HepG2 (cell line): ENCODE data around the gene AGAP1. TPM values are rescaled to one million over a fixed set of nuclear protein-coding genes. Genes with fewer than 3 reads are reported as not detected.

Source experiments
- ATF7-NPFF ChIP-seq: sonication (generic); formaldehyde crosslinking; IDR thresholded peaks from 2 replicates; pipeline ENCODE4 v1.8.1; 2023; ENCODE audit warnings: mild to moderate bottlenecking, low read depth, missing genetic modification reagents, moderate library complexity
- BCLAF1 ChIP-seq: fragments of 450-650 bp; IDR thresholded peaks from 2 replicates; pipeline ENCODE4 v1.6.1; 2017; ENCODE audit warnings: mild to moderate bottlenecking
- EED ChIP-seq: sonication (generic); formaldehyde crosslinking; IDR thresholded peaks from 2 replicates; pipeline ENCODE4 v1.5.0; 2020; ENCODE audit warnings: mild to moderate bottlenecking, missing genetic modification reagents
- EZH2 ChIP-seq: conservative IDR thresholded peaks from 2 replicates; pipeline ENCODE4 v1.6.1; 2012; ENCODE audit warnings: mild to moderate bottlenecking, low read depth, low read length, moderate library complexity
- HDAC6 ChIP-seq: fragments of 200-600 bp; sonication (generic); IDR thresholded peaks from 2 replicates; pipeline ENCODE4 v1.7.0; 2017; ENCODE audit warnings: mild to moderate bottlenecking, antibody characterized with exemption, low read length, low read depth
- HIC2 ChIP-seq: sonication (generic); formaldehyde crosslinking; IDR thresholded peaks from 2 replicates; pipeline ENCODE4 v1.9.0; 2022; ENCODE audit warnings: low read depth, missing genetic modification reagents
- JUN ChIP-seq: sonication (generic); formaldehyde crosslinking; IDR thresholded peaks from 2 replicates; pipeline ENCODE4 v1.4.0; 2020; ENCODE audit warnings: mild to moderate bottlenecking, missing genetic modification reagents
- KAT7 ChIP-seq: IDR thresholded peaks from 2 replicates; pipeline ENCODE4 v1.6.1; 2018; ENCODE audit warnings: borderline replicate concordance, missing compliant biosample characterization
- KLF13 ChIP-seq: sonication (generic); formaldehyde crosslinking; IDR thresholded peaks from 2 replicates; pipeline ENCODE4 v1.4.0; 2020; ENCODE audit warnings: mild to moderate bottlenecking, missing genetic modification reagents
- MXD4 ChIP-seq: IDR thresholded peaks from 2 replicates; pipeline ENCODE4 v1.6.1; 2016; ENCODE audit warnings: mild to moderate bottlenecking, missing biosample characterization, missing genetic modification reagents
- PITX1 ChIP-seq: sonication (generic); formaldehyde crosslinking; IDR thresholded peaks from 2 replicates; pipeline ENCODE4 v1.5.1; 2020; ENCODE audit warnings: mild to moderate bottlenecking, missing genetic modification reagents
- RARG ChIP-seq: sonication (generic); formaldehyde crosslinking; IDR thresholded peaks from 2 replicates; pipeline ENCODE4 v1.4.0; 2020; ENCODE audit warnings: low read depth, mild to moderate bottlenecking, missing genetic modification reagents
- TGIF2 ChIP-seq: IDR thresholded peaks from 2 replicates; pipeline ENCODE4 v1.6.1; 2016; ENCODE audit warnings: control low read depth, missing compliant biosample characterization
- ZBTB2 ChIP-seq: sonication (generic); formaldehyde crosslinking; IDR thresholded peaks from 2 replicates; pipeline ENCODE4 v1.8.0; 2022; ENCODE audit warnings: low read depth, missing genetic modification reagents
- ZFX ChIP-seq: sonication (generic); formaldehyde crosslinking; IDR thresholded peaks from 2 replicates; pipeline ENCODE4 v1.4.0; 2020; ENCODE audit warnings: mild to moderate bottlenecking, low read depth, missing genetic modification reagents, moderate library complexity
- ZNF253 ChIP-seq: sonication (generic); formaldehyde crosslinking; IDR thresholded peaks from 2 replicates; pipeline ENCODE4 v1.8.0; 2022; ENCODE audit warnings: mild to moderate bottlenecking, missing genetic modification reagents, borderline replicate concordance
- ZNF510 ChIP-seq: sonication (generic); formaldehyde crosslinking; IDR thresholded peaks from 2 replicates; pipeline ENCODE4 v1.4.0; 2020; ENCODE audit warnings: low read depth, mild to moderate bottlenecking, missing genetic modification reagents
- ZNF567 ChIP-seq: sonication (generic); formaldehyde crosslinking; IDR thresholded peaks from 2 replicates; pipeline ENCODE4 v1.8.1; 2023; ENCODE audit warnings: mild to moderate bottlenecking, missing genetic modification reagents, borderline replicate concordance
- ZNF569 ChIP-seq: sonication (generic); formaldehyde crosslinking; IDR thresholded peaks from 2 replicates; pipeline ENCODE4 v1.5.0; 2020; ENCODE audit warnings: mild to moderate bottlenecking, missing genetic modification reagents, moderate library complexity, borderline replicate concordance
- polyA plus RNA-seq, 8 experiments: library from polyadenylated mRNA; depleted of rRNA in 3 of 8; stranded (reverse) in 7 of 8; unstranded in 1 of 8; fragments of >200 nt; fragmentation: Illumina TruSeq in 4 of 8; extraction: Trizol in 4 of 8; gene quantifications; 2 replicates each; pipeline versions ENCODE4 v1.2.1 to v1.2.3, GENCODE V29; 2011 to 2016; ENCODE audit warnings: low read depth in 4 of 8, missing spikeins in 1 of 8, mixed read lengths in 1 of 8; ENCODE audit not compliant: insufficient read depth in 1 of 8
- total RNA-seq, 5 experiments: library from RNA; depleted of rRNA; stranded (reverse); fragments of >200 nt; fragmentation: Illumina TruSeq; extraction: Trizol; gene quantifications; 2 replicates each; pipeline ENCODE4 v1.2.3, GENCODE V29; 2016; ENCODE audit warnings: low read depth in 1 of 5
- TF ChIP-seq, protein P1 (sequence below): sonication (generic); formaldehyde crosslinking; IDR thresholded peaks from 2 replicates; pipeline ENCODE4 v1.4.0; 2020; ENCODE audit warnings: missing genetic modification reagents

Gene AGAP1
- total and polyA plus RNA-seq, 2 of the 13 experiments (the other 11 are each of a cell fraction or from before 2014, with no cell fraction given) = 21.2 to 32.7 TPM

- TF ChIP-seq ZNF567 (CRISPR knock-in tag) (peak; percentile 20; the same call in 1 of the 2 replicates), EED (CRISPR knock-in tag) (no peak), ZBTB2 (peak; percentile 37; the same call in 1 of the 2 replicates), PITX1 (CRISPR knock-in tag) (peak; percentile 95), KAT7 (CRISPR knock-in tag) (peak; percentile 72; the same call in 1 of the 2 replicates), ZNF569 (CRISPR knock-in tag) (peak; percentile 94; the same call in 1 of the 2 replicates), ZNF253 (no peak), HDAC6 (no peak), EZH2 (no peak), ZNF510 (CRISPR knock-in tag) (peak; percentile 85; the same call in 1 of the 2 replicates), KLF13 (CRISPR knock-in tag) (no peak), ZFX (CRISPR knock-in tag) (peak; percentile 13; the same call in 1 of the 2 replicates), RARG (CRISPR knock-in tag) (no peak), BCLAF1 (no peak), ATF7-NPFF (CRISPR knock-in tag) (no peak; the same call in 1 of the 2 replicates), JUN (CRISPR knock-in tag) (peak; percentile 75), TGIF2 (CRISPR knock-in tag) (peak; percentile 59; the same call in 1 of the 2 replicates), MXD4 (0 out of 2 replicates have a peak, but pooled peaks have one; percentile 41), HIC2 (CRISPR knock-in tag) (peak; percentile 62; the same call in 1 of the 2 replicates)
- TF ChIP-seq, protein P1, sequence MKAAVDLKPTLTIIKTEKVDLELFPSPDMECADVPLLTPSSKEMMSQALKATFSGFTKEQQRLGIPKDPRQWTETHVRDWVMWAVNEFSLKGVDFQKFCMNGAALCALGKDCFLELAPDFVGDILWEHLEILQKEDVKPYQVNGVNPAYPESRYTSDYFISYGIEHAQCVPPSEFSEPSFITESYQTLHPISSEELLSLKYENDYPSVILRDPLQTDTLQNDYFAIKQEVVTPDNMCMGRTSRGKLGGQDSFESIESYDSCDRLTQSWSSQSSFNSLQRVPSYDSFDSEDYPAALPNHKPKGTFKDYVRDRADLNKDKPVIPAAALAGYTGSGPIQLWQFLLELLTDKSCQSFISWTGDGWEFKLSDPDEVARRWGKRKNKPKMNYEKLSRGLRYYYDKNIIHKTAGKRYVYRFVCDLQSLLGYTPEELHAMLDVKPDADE (CRISPR knock-in tag) = no peak
Observed at GRCh38 chr2:235541838-235542549, 48.2 kb downstream of the AGAP1 start (continued).
